IMR-90 (cell line): Measurements from ENCODE around the gene SEC23IP. TPM values are rescaled to one million over a fixed set of nuclear protein-coding genes. Genes with fewer than 3 reads are reported as not detected.
"Not testable (repeated sequence)": the region's sequence is repeated elsewhere in the genome, so short reads cannot be mapped to it uniquely, and the experiment has no call there.

ENCODE experiments used
- ATAC-seq: fragments of 200-7000 bp; cut with Tn5 transposase; 2 replicates; pipeline ENCODE4 v1.9.1; 2020; ENCODE audit warnings: low read depth, mild to moderate bottlenecking, moderate library complexity
- BruUV-seq: library from RNA; stranded (reverse); fragments of 400-500 nt; replicated peaks from 2 replicates; lab custom pipeline; 2021; lab: Mats Ljungman, UMichigan
- CTCF ChIA-PET: fragments of 300-600 bp; formaldehyde crosslinking; extraction: SDS; loops from one replicate; lab custom pipeline; 2021; ENCODE audit warnings: antibody characterized with exemption; lab: Yijun Ruan, JAX
- POLR2A ChIA-PET: fragments of 300-600 bp; sonication (Branson Sonifier 250); formaldehyde crosslinking; loops from one replicate; lab custom pipeline; 2022; ENCODE audit warnings: antibody characterized with exemption; ENCODE audit not compliant: unreplicated experiment; lab: Charles Lee
- DNase-seq: peaks from one replicate; pipeline ENCODE4 v3.0.0; 2013
- H2AFZ ChIP-seq: replicated peaks from 2 replicates; pipeline ENCODE3; 2013; ENCODE audit warnings: low read length, mild to moderate bottlenecking; ENCODE audit not compliant: poor library complexity
- H2AK5ac ChIP-seq: 2 replicates; pipeline ENCODE4 v1.6.1; 2013; ENCODE audit warnings: low read depth, low read length, inconsistent platforms
- H2AK9ac ChIP-seq: replicated peaks from 2 replicates; pipeline ENCODE3; 2013; ENCODE audit warnings: mild to moderate bottlenecking, low read depth, low read length, moderate library complexity; ENCODE audit not compliant: poor library complexity
- H2BK120ac ChIP-seq: 2 replicates; pipeline ENCODE4 v1.6.1; 2013; ENCODE audit warnings: low read depth, low read length, inconsistent platforms
- H2BK15ac ChIP-seq: 3 replicates; pipeline ENCODE4 v1.6.1; 2013; ENCODE audit warnings: low read depth, low read length, inconsistent platforms
- H2BK20ac ChIP-seq: 2 replicates; pipeline ENCODE4 v1.6.1; 2013; ENCODE audit warnings: low read depth, mild to moderate bottlenecking, inconsistent platforms, low read length, moderate library complexity
- H2BK5ac ChIP-seq: 2 replicates; pipeline ENCODE4 v1.6.1; 2013; ENCODE audit warnings: mild to moderate bottlenecking, low read depth, low read length, inconsistent platforms; ENCODE audit not compliant: poor library complexity, severe bottlenecking
- H3K14ac ChIP-seq: replicated peaks from 2 replicates; pipeline ENCODE4 v1.6.1; 2013; ENCODE audit warnings: low read depth, low read length, inconsistent platforms
- H3K18ac ChIP-seq: 2 replicates; pipeline ENCODE4 v1.6.1; 2013; ENCODE audit warnings: low read depth, low read length, control low read depth
- H3K23ac ChIP-seq: 2 replicates; pipeline ENCODE4 v1.6.1; 2013; ENCODE audit warnings: low read depth, low read length, inconsistent platforms
- H3K27ac ChIP-seq: 2 replicates; pipeline ENCODE4 v1.5.1; 2013; ENCODE audit warnings: mild to moderate bottlenecking, control low read depth, low read length; ENCODE audit not compliant: insufficient read depth
- H3K27me3 ChIP-seq: 2 replicates; pipeline ENCODE4 v1.6.1; 2013; ENCODE audit warnings: low read length; ENCODE audit not compliant: control insufficient read depth, insufficient read depth
- H3K36me3 ChIP-seq: 2 replicates; pipeline ENCODE4 v1.6.1; 2013; ENCODE audit warnings: low read length, mixed read lengths; ENCODE audit not compliant: control insufficient read depth, insufficient read depth
- H3K4ac ChIP-seq: 2 replicates; pipeline ENCODE4 v1.6.1; 2013; ENCODE audit warnings: low read depth, low read length, inconsistent platforms
- H3K4me1 ChIP-seq: 2 replicates; pipeline ENCODE4 v1.6.1; 2013; ENCODE audit warnings: low read length, mixed read lengths; ENCODE audit not compliant: control insufficient read depth, insufficient read depth
- H3K4me2 ChIP-seq: 2 replicates; pipeline ENCODE4 v1.6.1; 2013; ENCODE audit warnings: low read depth, mild to moderate bottlenecking, control low read depth, low read length, moderate library complexity
- H3K4me3 ChIP-seq: 2 replicates; pipeline ENCODE4 v1.5.1; 2013; ENCODE audit warnings: low read depth, mild to moderate bottlenecking, control low read depth, low read length, moderate library complexity; ENCODE audit not compliant: insufficient read depth
- H3K56ac ChIP-seq: 2 replicates; pipeline ENCODE4 v1.6.1; 2013; ENCODE audit warnings: low read length, inconsistent platforms; ENCODE audit not compliant: insufficient read depth; ENCODE audit errors: extremely low read depth
- H3K79me1 ChIP-seq, 2 experiments: 2 replicates each; pipeline ENCODE4 v1.6.1; 2013; ENCODE audit warnings: low read length in 2 of 2, inconsistent platforms in 1 of 2, low read depth in 1 of 2
- H3K9ac ChIP-seq: 2 replicates; pipeline ENCODE4 v1.6.1; 2013; ENCODE audit warnings: low read depth, low read length, control low read depth
- H3K9me1 ChIP-seq: 2 replicates; pipeline ENCODE4 v1.6.1; 2013; ENCODE audit warnings: low read length, inconsistent platforms; ENCODE audit not compliant: insufficient read depth
- H3K9me3 ChIP-seq: 2 replicates; pipeline ENCODE4 v1.6.1; 2013; ENCODE audit warnings: low read length; ENCODE audit not compliant: control insufficient read depth, insufficient read depth
- H4K20me1 ChIP-seq: 2 replicates; pipeline ENCODE4 v1.6.1; 2013; ENCODE audit warnings: low read length, inconsistent platforms; ENCODE audit not compliant: insufficient read depth
- H4K5ac ChIP-seq: 2 replicates; pipeline ENCODE4 v1.6.1; 2013; ENCODE audit warnings: mild to moderate bottlenecking, low read depth, low read length, control low read depth
- H4K8ac ChIP-seq, 2 experiments: 2 replicates each; pipeline ENCODE4 v1.6.1; 2013; ENCODE audit warnings: low read depth in 2 of 2, low read length in 2 of 2, control low read depth in 1 of 2, inconsistent platforms in 1 of 2
- H4K91ac ChIP-seq: 2 replicates; pipeline ENCODE4 v1.6.1; 2013; ENCODE audit warnings: low read depth, low read length, inconsistent platforms; ENCODE audit not compliant: insufficient read depth
- WGBS, 2 experiments: methylation state at CpG; one replicate each; pipeline versions ENCODE4 v1.1.5 to v1.1.7; 2013; ENCODE audit warnings: missing lambda C conversion rate in 2 of 2; ENCODE audit not compliant: insufficient read length in 1 of 2; ENCODE audit errors: extremely low coverage in 2 of 2; 5-methylcytosine and 5-hydroxymethylcytosine counted together
- dilution Hi-C: fragments of 300-500 bp; cut with HindIII; formaldehyde crosslinking; loops from one replicate; pipeline ENCODE4 v1.14.3; 2018; ENCODE audit warnings: low sequenced_read_pairs; ENCODE audit not compliant: unreplicated experiment
- in situ Hi-C: fragments of 300-500 bp; cut with MboI; formaldehyde crosslinking; loops from 3 replicates; pipeline ENCODE4 v1.14.3; 2019; ENCODE audit warnings: low sequenced_read_pairs, inconsistent platforms, mixed read lengths
- intact Hi-C: fragments of 100-400 bp; cut with micrococcal nuclease; formaldehyde crosslinking; loops from 2 replicates; pipeline ENCODE4 v1.10.0; 2022
- polyA plus RNA-seq, 3 experiments: library from polyadenylated mRNA; depleted of rRNA; stranded (reverse); fragments of >200 nt; gene quantifications; 2 replicates each; pipeline ENCODE4 v1.2.3, GENCODE V29; 2012; ENCODE audit warnings: low replicate concordance in 1 of 3
- total RNA-seq: library from RNA; depleted of rRNA; stranded (reverse); fragments of >200 nt; gene quantifications from 2 replicates; pipeline ENCODE4 v1.2.3, GENCODE V29; 2012

Gene SEC23IP
- total and polyA plus RNA-seq, 2 of the 4 experiments (the other 2 are of a cell fraction), result 37.4 to 39.8 TPM

DNA sequence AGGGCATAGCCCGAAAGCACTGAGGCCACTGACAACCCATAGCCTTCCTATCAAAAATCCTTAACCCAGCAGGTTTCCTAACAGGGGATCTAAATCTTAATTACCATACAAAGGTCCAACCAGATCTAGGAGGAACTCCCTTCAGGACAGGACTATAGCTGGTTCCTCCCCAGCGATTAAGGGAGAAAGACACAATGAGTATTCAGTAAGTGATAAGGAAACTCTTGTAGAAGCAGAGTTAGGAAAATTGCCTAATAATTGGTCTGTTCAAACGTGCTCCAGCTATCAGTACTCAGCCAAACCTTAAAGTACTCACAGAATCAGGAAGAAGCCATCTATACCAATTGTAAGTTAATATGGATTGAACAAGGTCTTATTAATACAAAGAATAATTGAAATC lies 3.3 kb upstream of the SEC23IP start:
- H3K4ac ChIP-seq, H3K9ac ChIP-seq, DNase-seq, H4K20me1 ChIP-seq, H3K36me3 ChIP-seq, H3K23ac ChIP-seq, H2BK5ac ChIP-seq, H3K14ac ChIP-seq, H3K27me3 ChIP-seq, ATAC-seq, H4K8ac ChIP-seq, H3K4me2 ChIP-seq, H2BK120ac ChIP-seq, H4K91ac ChIP-seq, H2BK20ac ChIP-seq, H3K56ac ChIP-seq, H2AK9ac ChIP-seq, dilution Hi-C loops, H3K9me3 ChIP-seq, H3K4me3 ChIP-seq, in situ Hi-C loops, H3K4me1 ChIP-seq, H2BK15ac ChIP-seq, H2AFZ ChIP-seq, H2AK5ac ChIP-seq, H3K9me1 ChIP-seq, CTCF ChIA-PET, H3K18ac ChIP-seq, POLR2A ChIA-PET, H3K27ac ChIP-seq, H4K5ac ChIP-seq, intact Hi-C loops, BruUV-seq: not testable (repeated sequence)
- no CpG with 5 or more reads among the region's 3 CpGs for WGBS, 2 experiments
- H3K79me1 ChIP-seq, result peaks cover 0 to 21% of the 10 kb centered on the region in 2 experiments; a peak in 2 of 4 replicates

DNA sequence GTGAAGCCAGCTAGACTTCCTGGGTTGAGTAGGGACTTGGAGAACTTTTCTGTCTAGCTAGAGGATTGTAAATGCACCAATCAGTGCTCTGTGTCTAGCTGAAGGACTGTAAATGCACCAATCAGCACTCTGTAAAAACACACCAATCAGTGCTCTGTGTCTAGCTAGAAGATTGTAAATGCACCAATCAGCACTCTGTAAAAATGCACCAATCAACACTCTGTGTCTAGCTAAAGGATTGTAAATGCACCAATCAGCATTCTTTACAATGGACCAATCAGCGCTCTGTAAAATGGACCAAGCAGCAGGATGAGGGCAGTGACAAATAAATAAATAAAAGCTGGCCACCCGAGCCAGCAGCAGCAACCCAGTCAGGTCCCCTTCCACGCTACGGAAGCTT lies 2.2 kb upstream of the SEC23IP start:
- DNase-seq, intact Hi-C loops, H4K8ac ChIP-seq, dilution Hi-C loops, H4K5ac ChIP-seq, H2AK9ac ChIP-seq, H3K9me1 ChIP-seq, H3K23ac ChIP-seq, BruUV-seq, H2BK20ac ChIP-seq, H2BK5ac ChIP-seq, H3K18ac ChIP-seq, H3K9ac ChIP-seq, H3K4me1 ChIP-seq, H3K27me3 ChIP-seq, H3K4me2 ChIP-seq, H2BK120ac ChIP-seq, H3K56ac ChIP-seq, H3K27ac ChIP-seq, in situ Hi-C loops, CTCF ChIA-PET, ATAC-seq, H3K4ac ChIP-seq, H3K36me3 ChIP-seq, H2BK15ac ChIP-seq, H2AK5ac ChIP-seq, POLR2A ChIA-PET, H2AFZ ChIP-seq, H3K9me3 ChIP-seq, H3K14ac ChIP-seq, H3K4me3 ChIP-seq, H4K91ac ChIP-seq: not testable (repeated sequence)
- peaks cover 16% of the 10 kb centered on the region for H4K20me1 ChIP-seq
- 89% methylated on average over 3 of the region's 4 CpGs; no CpG with 5 or more reads in 1 of the 2 experiments for WGBS, 2 experiments
- H3K79me1 ChIP-seq, result peaks cover 0 to 30% of the 10 kb centered on the region in 2 experiments; a peak in 2 of 4 replicates
